Lung (tissue), 12 donors: Measurements from ENCODE around the gene EPS8L3. TPM values are rescaled to one million over a fixed set of nuclear protein-coding genes. Genes with fewer than 3 reads are reported as not detected.

Experiments
- ATAC-seq: fragments of 200-7000 bp; cut with Tn5 transposase; one replicate; pipeline ENCODE4 v1.9.1; 2020; ENCODE audit warnings: moderate number of reproducible peaks; ENCODE audit not compliant: insufficient read depth, low FRiP score
- DNase-seq, 3 donors: peaks; one replicate each; pipeline ENCODE4 v3.0.0-alpha.2; 2013 to 2017
- H3K27ac ChIP-seq, 2 donors: one replicate each; pipeline ENCODE4 v1.5.1; 2013; ENCODE audit warnings: mild to moderate bottlenecking in 2 of 2, moderate library complexity in 2 of 2, control low read depth in 1 of 2, inconsistent platforms in 1 of 2, low read depth in 1 of 2, low read length in 1 of 2
- H3K27me3 ChIP-seq, 3 donors: one replicate each; pipeline ENCODE4 v1.5.1; 2013; ENCODE audit warnings: low read length in 2 of 3; ENCODE audit not compliant: control insufficient read depth in 3 of 3, insufficient read depth in 3 of 3
- H3K36me3 ChIP-seq, 4 donors: one replicate each; pipeline ENCODE4 v1.5.1; 2013; ENCODE audit warnings: low read length in 4 of 4, mild to moderate bottlenecking in 1 of 4, moderate library complexity in 1 of 4; ENCODE audit not compliant: control insufficient read depth in 4 of 4, insufficient read depth in 4 of 4
- H3K4me1 ChIP-seq, 5 donors: one replicate each; pipeline ENCODE4 v1.5.1; 2013; ENCODE audit warnings: low read length in 5 of 5, mild to moderate bottlenecking in 2 of 5, moderate library complexity in 1 of 5; ENCODE audit not compliant: control insufficient read depth in 5 of 5, insufficient read depth in 5 of 5
- H3K4me3 ChIP-seq: one replicate; pipeline ENCODE4 v1.5.1; 2013; ENCODE audit warnings: mild to moderate bottlenecking, control low read depth, moderate library complexity
- H3K9ac ChIP-seq, 2 donors: one replicate each; pipeline ENCODE4 v1.5.1; 2013; ENCODE audit warnings: low read length in 2 of 2, control low read depth in 1 of 2; ENCODE audit not compliant: insufficient read depth in 1 of 2
- H3K9me3 ChIP-seq, 4 donors: one replicate each; pipeline ENCODE4 v1.5.1; 2013; ENCODE audit warnings: low read length in 3 of 4, mild to moderate bottlenecking in 1 of 4, moderate library complexity in 1 of 4; ENCODE audit not compliant: control insufficient read depth in 4 of 4, insufficient read depth in 3 of 4
- WGBS, 2 donors: extraction: QIAGEN DNeasy Blood & Tissue Kit; methylation state at CpG; one replicate each; pipeline ENCODE4 v1.1.7; 2013; 5-methylcytosine and 5-hydroxymethylcytosine counted together
- polyA plus RNA-seq, 2 donors: library from polyadenylated mRNA; stranded (reverse); fragments of 200-250 nt; gene quantifications; one replicate each; pipeline ENCODE4 v1.2.1, GENCODE V29; 2013
- total RNA-seq, 2 donors: library from RNA; depleted of rRNA in 1 of 2; stranded (reverse); fragments of >200 nt in 1 of 2; gene quantifications; one replicate each; pipeline ENCODE4 v1.2.1, GENCODE V29; 2014 to 2021
- TF ChIP-seq, protein P1 (sequence below): IDR thresholded peaks from 2 replicates; pipeline ENCODE4 v1.5.1; 2012; ENCODE audit warnings: mild to moderate bottlenecking; ENCODE audit errors: control extremely low read depth, extremely low read depth
- donor health status: control.
- donor health status: control.
- donor health status: Bipolar disorder and iron deficiency.
- donor health status: healthy.
- donor health status: DM: yes; HTN: yes; CAD: no.

The EPS8L3 gene
- total and polyA plus RNA-seq, 4 donors, result 0.10 to 0.52 TPM; not detected in 2

GRCh38 chr1:109719337-109719837 is 44.3 kb downstream of the EPS8L3 start:
- H3K4me3 ChIP-seq, result no peak overlapping the region
- WGBS, 2 donors, result 68 to 78% methylated on average over 5 of the region's 5 CpGs
- H3K4me1 ChIP-seq, result peaks cover 0 to 3% (median 0%) of the 10 kb centered on the region in 5 donors
- no peaks in the 10 kb centered on the region for H3K27me3 ChIP-seq
- H3K27ac ChIP-seq, result no peak overlapping the region
- ATAC-seq (no peak), DNase-seq (no peak)
- TF ChIP-seq, protein P1, sequence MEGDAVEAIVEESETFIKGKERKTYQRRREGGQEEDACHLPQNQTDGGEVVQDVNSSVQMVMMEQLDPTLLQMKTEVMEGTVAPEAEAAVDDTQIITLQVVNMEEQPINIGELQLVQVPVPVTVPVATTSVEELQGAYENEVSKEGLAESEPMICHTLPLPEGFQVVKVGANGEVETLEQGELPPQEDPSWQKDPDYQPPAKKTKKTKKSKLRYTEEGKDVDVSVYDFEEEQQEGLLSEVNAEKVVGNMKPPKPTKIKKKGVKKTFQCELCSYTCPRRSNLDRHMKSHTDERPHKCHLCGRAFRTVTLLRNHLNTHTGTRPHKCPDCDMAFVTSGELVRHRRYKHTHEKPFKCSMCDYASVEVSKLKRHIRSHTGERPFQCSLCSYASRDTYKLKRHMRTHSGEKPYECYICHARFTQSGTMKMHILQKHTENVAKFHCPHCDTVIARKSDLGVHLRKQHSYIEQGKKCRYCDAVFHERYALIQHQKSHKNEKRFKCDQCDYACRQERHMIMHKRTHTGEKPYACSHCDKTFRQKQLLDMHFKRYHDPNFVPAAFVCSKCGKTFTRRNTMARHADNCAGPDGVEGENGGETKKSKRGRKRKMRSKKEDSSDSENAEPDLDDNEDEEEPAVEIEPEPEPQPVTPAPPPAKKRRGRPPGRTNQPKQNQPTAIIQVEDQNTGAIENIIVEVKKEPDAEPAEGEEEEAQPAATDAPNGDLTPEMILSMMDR, result no peak
- no peak overlapping the region for H3K9ac ChIP-seq
- H3K9me3 ChIP-seq, result no peaks in the 10 kb centered on the region
- peaks cover 0 to 2% (median 0%) of the 10 kb centered on the region in 4 donors for H3K36me3 ChIP-seq

DNA sequence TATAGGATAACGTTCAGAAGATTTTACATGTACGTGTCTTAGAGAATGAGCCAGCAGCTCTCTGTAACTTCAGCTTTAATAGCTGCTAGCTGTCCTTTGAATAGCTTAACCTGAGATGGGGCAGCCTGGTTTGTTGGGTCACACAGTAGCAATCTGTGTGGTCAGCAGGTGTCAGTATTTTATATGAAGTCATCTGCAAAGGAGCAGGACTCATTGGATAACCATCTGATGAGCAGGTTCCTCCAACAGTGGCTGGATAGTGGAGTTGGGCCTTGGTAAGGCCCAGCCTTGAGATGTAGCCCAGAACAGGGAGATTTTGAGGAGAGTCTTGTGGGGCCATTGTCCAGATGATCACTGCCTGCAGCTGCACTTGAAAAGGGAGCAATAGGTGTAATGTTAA is 45.2 kb downstream of the EPS8L3 start:
- H3K9me3 ChIP-seq, result no peaks in the 10 kb centered on the region
- 88 to 94% methylated on average over 2 of the region's 2 CpGs for WGBS, 2 donors
- peaks cover 0 to 3% (median 0%) of the 10 kb centered on the region in 5 donors for H3K4me1 ChIP-seq
- H3K9ac ChIP-seq, result no peak overlapping the region
- no peak overlapping the region for H3K4me3 ChIP-seq
- TF ChIP-seq, protein P1, result no peak
- no peaks in the 10 kb centered on the region for H3K27me3 ChIP-seq
- DNase-seq (no peak), ATAC-seq (no peak)
- H3K36me3 ChIP-seq, result peaks cover 0 to 2% (median 0%) of the 10 kb centered on the region in 4 donors
- H3K27ac ChIP-seq, result no peak overlapping the region

GRCh38 chr1:109717729-109718128 is 46.0 kb downstream of the EPS8L3 start:
- Histone ChIP-seq H3K27ac (no peak overlapping the region), H3K9me3 (no peaks in the 10 kb centered on the region), H3K36me3 (peaks cover 0 to 2% (median 0%) of the 10 kb centered on the region in 4 donors), H3K9ac (no peak overlapping the region), H3K4me3 (no peak overlapping the region), H3K4me1 (peaks cover 0 to 3% (median 0%) of the 10 kb centered on the region in 5 donors), H3K27me3 (no peaks in the 10 kb centered on the region)
- WGBS, 2 donors, result 86 to 94% methylated on average over 5 of the region's 5 CpGs
- ATAC-seq (no peak), DNase-seq (no peak)
- TF ChIP-seq, protein P1, result no peak
